ENCODE results near the gene CEND1.

The CEND1 gene

GRCh38 chr11:827146-827896 lies 37.4 kb upstream of the CEND1 start:
- DNase-seq, result no peak

GRCh38 chr11:826836-827145 lies 36.9 kb upstream of the CEND1 start:
- DNase-seq, result no peak

- DNase-seq, result no peak
Measured at GRCh38 chr11:826227-826621, 36.3 kb upstream of the CEND1 start.

GRCh38 chr11:825366-826226 lies 35.7 kb upstream of the CEND1 start:
- no peak for DNase-seq

GRCh38 chr11:824942-825341 lies 35.1 kb upstream of the CEND1 start:
- no peak for DNase-seq

GRCh38 chr11:824292-824880 lies 34.5 kb upstream of the CEND1 start:
- peak; percentile 74 for DNase-seq

- peak; percentile 63 for DNase-seq
Measured at GRCh38 chr11:823441-824291, 33.8 kb upstream of the CEND1 start.

- DNase-seq, result no peak
Measured at GRCh38 chr11:821512-822371, 31.9 kb upstream of the CEND1 start.

- DNase-seq, result no peak
Measured at GRCh38 chr11:820655-821511, 31.0 kb upstream of the CEND1 start.

GRCh38 chr11:819943-820649 lies 30.2 kb upstream of the CEND1 start:
- DNase-seq, result peak; percentile 68

- peak; percentile 81 for DNase-seq
Measured at GRCh38 chr11:819129-819931, 29.4 kb upstream of the CEND1 start.

- DNase-seq, result no peak
Measured at GRCh38 chr11:818396-819128, 28.7 kb upstream of the CEND1 start, which contains the start of gene PNPLA2. Gene PNPLA2 (plus strand): TSS chr11:818914. CDS start chr11:819719, 805 bp downstream.

- DNase-seq, result no peak
Measured at GRCh38 chr11:816433-816779, 26.5 kb upstream of the CEND1 start.

- no peak for DNase-seq
Measured at GRCh38 chr11:815675-816432, 26.0 kb upstream of the CEND1 start.

- no peak for DNase-seq
Measured at GRCh38 chr11:813456-814096, 23.7 kb upstream of the CEND1 start.

GRCh38 chr11:813072-813455 lies 23.2 kb upstream of the CEND1 start:
- DNase-seq, result no peak

GRCh38 chr11:812390-812789 lies 22.5 kb upstream of the CEND1 start:
- DNase-seq, result no peak
